Bronchial epithelial cell (primary cell): ENCODE data around the gene FAM107A. TPM values are rescaled to one million over a fixed set of nuclear protein-coding genes. Genes with fewer than 3 reads are reported as not detected.

Experiments used
- DNase-seq: peaks from one replicate; pipeline ENCODE4 v3.0.0-alpha.2; 2010; ENCODE audit warnings: low read depth
- FAIRE-seq: peaks from 2 replicates; lab custom pipeline; 2011; peaks lifted over from hg19 to GRCh38; lab: Jason Lieb, UNC
- H3K27me3 ChIP-seq: 2 replicates; pipeline ENCODE4 v1.5.1; 2011; ENCODE audit warnings: low read length; ENCODE audit not compliant: control insufficient read depth, insufficient read depth
- H3K36me3 ChIP-seq: 2 replicates; pipeline ENCODE4 v1.5.1; 2011; ENCODE audit warnings: low read length; ENCODE audit not compliant: control insufficient read depth, insufficient read depth
- H3K4me3 ChIP-seq: 2 replicates; pipeline ENCODE4 v1.5.1; 2011; ENCODE audit warnings: mild to moderate bottlenecking, low read depth, low read length, control low read depth
- total RNA-seq: library from RNA; depleted of rRNA; stranded (reverse); fragments of >200 nt; gene quantifications from 2 replicates; pipeline ENCODE4 v1.2.1, GENCODE V29; 2014
- TF ChIP-seq, protein P1 (sequence below): IDR thresholded peaks from 2 replicates; pipeline ENCODE4 v1.5.1; 2011; ENCODE audit warnings: mild to moderate bottlenecking, moderate library complexity, low read length, control low read depth, inconsistent platforms; ENCODE audit not compliant: insufficient read depth, severe bottlenecking

FAM107A gene, protein sequence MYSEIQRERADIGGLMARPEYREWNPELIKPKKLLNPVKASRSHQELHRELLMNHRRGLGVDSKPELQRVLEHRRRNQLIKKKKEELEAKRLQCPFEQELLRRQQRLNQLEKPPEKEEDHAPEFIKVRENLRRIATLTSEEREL
- total RNA-seq: not detected in 2 replicates

DNA sequence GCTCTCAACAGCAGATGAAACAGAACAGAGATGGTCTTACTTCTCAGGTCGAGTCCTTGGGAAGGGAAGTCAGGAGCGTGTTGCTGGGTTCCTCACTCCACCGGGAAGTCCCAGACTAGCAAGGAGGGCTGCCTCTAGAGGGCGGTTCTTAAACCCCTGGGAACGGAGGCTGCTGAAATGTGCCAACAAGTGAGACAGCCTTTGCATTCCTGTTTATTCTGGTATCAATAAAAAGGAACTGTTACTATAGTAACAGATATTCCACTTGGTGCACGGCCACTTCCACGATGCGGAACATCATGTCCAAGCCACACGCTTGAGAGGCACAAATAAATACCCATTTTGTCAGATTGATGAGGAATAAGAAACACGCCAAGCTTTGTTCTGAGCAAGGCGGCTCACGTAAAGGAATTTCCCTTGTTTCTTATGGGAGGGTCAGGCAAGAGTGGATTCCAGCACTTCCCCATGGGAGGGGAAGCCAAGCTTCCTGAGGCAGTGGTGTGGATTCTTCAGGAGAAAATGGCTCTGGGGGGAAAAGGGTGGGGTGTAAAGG is at the start of gene FAM107A:
FAM107A (minus strand) TSS at position 123 of the 553 bp plus-strand sequence. CDS start 7,531 bp downstream, outside the sequence.
- H3K36me3 ChIP-seq: no peaks in the 10 kb centered on the region
- H3K4me3 ChIP-seq: no peak within 1 kb of the TSS
- FAIRE-seq: no peak
- TF ChIP-seq, protein P1, sequence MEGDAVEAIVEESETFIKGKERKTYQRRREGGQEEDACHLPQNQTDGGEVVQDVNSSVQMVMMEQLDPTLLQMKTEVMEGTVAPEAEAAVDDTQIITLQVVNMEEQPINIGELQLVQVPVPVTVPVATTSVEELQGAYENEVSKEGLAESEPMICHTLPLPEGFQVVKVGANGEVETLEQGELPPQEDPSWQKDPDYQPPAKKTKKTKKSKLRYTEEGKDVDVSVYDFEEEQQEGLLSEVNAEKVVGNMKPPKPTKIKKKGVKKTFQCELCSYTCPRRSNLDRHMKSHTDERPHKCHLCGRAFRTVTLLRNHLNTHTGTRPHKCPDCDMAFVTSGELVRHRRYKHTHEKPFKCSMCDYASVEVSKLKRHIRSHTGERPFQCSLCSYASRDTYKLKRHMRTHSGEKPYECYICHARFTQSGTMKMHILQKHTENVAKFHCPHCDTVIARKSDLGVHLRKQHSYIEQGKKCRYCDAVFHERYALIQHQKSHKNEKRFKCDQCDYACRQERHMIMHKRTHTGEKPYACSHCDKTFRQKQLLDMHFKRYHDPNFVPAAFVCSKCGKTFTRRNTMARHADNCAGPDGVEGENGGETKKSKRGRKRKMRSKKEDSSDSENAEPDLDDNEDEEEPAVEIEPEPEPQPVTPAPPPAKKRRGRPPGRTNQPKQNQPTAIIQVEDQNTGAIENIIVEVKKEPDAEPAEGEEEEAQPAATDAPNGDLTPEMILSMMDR: peak; percentile 36
- peak; percentile 47 for DNase-seq
- peaks cover 6% of the 10 kb centered on the region for H3K27me3 ChIP-seq

DNA sequence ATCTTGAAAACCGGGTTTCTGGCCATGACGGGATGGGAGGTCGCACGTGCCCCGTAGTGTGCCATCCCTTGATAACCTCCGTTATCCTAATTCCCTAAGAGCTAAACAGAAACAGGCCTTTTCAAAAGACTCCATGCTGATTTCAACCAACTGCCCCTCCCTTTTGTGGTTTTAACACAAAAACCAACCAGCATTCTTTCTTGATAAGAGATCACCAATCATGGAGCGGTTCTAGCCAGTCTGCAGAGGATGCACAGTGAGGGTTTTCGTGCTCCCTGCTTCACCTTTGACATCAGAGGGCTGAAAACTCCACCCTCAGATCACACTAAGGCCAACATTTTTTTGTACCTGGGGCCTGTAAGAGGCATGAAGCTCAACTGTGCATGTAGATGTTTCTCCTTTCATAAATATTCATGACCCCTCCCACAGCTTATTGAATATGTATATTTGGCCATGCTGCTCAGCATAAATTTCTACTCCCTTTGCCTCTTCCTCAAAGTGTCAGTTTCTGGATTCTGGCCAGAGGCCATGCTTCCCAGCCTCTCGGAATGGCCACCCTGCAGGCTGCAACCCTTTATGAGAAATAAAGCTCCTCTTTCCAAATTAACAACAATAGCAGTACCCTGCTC is 48.1 kb upstream of the FAM107A start:
- TF ChIP-seq, protein P1: no peak
- FAIRE-seq: no peak
- H3K27me3 ChIP-seq: peaks cover 2% of the 10 kb centered on the region

DNA sequence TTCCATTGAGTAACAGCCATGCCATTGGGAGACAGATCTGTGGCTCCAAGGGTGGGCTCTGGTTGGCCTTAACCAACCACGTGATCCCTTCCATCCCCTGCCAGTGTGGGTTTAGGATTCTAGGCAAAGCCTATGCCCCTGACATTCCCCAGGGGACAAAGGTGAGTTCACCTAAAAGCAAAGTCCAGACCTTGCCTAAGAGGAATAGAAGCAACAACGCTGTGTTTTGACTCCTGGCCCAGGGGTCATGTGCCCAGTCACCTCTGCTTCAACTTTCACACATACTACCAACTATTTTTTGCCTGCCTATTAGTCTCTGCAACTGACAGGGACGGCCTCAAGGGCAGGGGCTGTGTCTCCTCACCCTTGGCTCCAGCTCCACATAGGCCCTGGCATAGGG is 47.4 kb upstream of the FAM107A start:
- TF ChIP-seq, protein P1: no peak
- H3K27me3 ChIP-seq: peaks cover 2% of the 10 kb centered on the region
- FAIRE-seq (peak; percentile 82), DNase-seq (no peak)
- no peak overlapping the region for H3K4me3 ChIP-seq
- no peaks in the 10 kb centered on the region for H3K36me3 ChIP-seq

More for the DNA sequence above, 48.1 kb upstream of the FAM107A start:
- no peak overlapping the region for H3K4me3 ChIP-seq
- no peak for DNase-seq
- H3K36me3 ChIP-seq: no peaks in the 10 kb centered on the region

DNA sequence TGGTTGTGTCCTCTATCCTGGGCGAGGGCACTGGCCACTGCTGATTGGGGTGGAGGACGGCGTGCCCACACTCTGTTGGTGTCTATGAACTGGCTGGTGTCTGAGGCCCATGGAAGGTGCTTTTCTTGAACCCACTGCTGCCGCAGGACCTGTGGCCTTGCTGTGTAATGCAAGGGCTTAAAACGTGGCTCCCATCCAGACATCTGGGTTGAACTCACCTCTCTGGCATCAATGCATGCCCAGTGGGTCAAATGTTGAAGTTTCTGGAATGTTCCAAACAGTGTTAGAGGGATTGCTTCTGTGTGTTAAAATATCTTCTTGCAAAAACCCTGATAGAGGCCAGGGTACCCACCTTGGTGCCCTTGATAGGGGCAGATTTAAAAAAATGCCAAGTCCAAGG is 46.8 kb upstream of the FAM107A start:
- FAIRE-seq (no peak), DNase-seq (no peak)
- TF ChIP-seq, protein P1: no peak
- no peaks in the 10 kb centered on the region for H3K36me3 ChIP-seq
- no peak overlapping the region for H3K4me3 ChIP-seq
- peaks cover 2% of the 10 kb centered on the region for H3K27me3 ChIP-seq

DNA sequence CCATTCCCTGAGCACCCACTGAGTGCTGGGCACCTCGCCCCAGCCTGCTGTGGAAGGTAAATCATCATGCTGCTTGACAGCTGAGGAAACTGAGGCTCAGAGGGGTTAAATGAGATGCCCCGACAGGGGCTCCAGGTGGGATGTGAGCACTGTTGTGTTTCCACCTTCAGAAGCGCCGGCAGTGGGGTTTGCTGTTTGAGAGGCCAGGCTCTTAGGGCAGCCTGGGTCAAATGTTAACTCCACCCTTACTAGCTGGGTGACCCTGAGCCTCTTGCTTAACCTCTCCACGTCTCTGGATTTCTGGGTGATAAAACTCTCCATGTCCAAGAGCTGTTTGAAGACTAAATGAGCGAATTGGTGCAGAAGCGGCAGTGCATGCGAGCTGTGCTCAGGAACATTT is 46.3 kb upstream of the FAM107A start:
- no peak for DNase-seq
- no peak for FAIRE-seq
- Histone ChIP-seq H3K4me3 (no peak overlapping the region), H3K27me3 (peaks cover 2% of the 10 kb centered on the region), H3K36me3 (no peaks in the 10 kb centered on the region)
- TF ChIP-seq, protein P1: no peak
